Fibroblast of peridontal ligament (primary cell): ENCODE results near the gene IL1F10.
A peak's percentile ranks its signal among the peaks of the same experiment; 100 is the strongest.

ENCODE experiments used
- DNase-seq: peaks from one replicate; pipeline ENCODE4 v3.0.0-alpha.2; 2010; ENCODE audit errors: extremely low read depth

Gene IL1F10

GRCh38 chr2:113058998-113059960, 8.5 kb upstream of the IL1F10 start, which contains the start of gene IL36RN:
Gene IL36RN (plus strand): TSS chr2:113059198. CDS start chr2:113059439, 241 bp downstream.
- no peak for DNase-seq

GRCh38 chr2:113060396-113060795, 7.4 kb upstream of the IL1F10 start:
- no peak for DNase-seq

GRCh38 chr2:113060796-113061195, 7.0 kb upstream of the IL1F10 start:
- no peak for DNase-seq

- no peak for DNase-seq
Measured at GRCh38 chr2:113061241-113061640, 6.5 kb upstream of the IL1F10 start.

- no peak for DNase-seq
Measured at GRCh38 chr2:113061896-113062770, 5.6 kb upstream of the IL1F10 start.

- no peak for DNase-seq
Measured at GRCh38 chr2:113064281-113064680, 3.5 kb upstream of the IL1F10 start.

GRCh38 chr2:113064898-113065297, 2.9 kb upstream of the IL1F10 start:
- no peak for DNase-seq

- no peak for DNase-seq
Measured at GRCh38 chr2:113068249-113068648, 479 bp downstream of the IL1F10 start.

- DNase-seq: no peak
Measured at GRCh38 chr2:113068706-113069485, 1.1 kb downstream of the IL1F10 start.

- DNase-seq: no peak
Measured at GRCh38 chr2:113069676-113070605, 2.2 kb downstream of the IL1F10 start.

- DNase-seq: no peak
Measured at GRCh38 chr2:113070606-113070975, 2.8 kb downstream of the IL1F10 start.

- DNase-seq: no peak
Measured at GRCh38 chr2:113072584-113072983, 4.8 kb downstream of the IL1F10 start.

GRCh38 chr2:113073325-113073834, 5.6 kb downstream of the IL1F10 start:
- DNase-seq: no peak

GRCh38 chr2:113075030-113075429, 7.3 kb downstream of the IL1F10 start:
- no peak for DNase-seq

GRCh38 chr2:113075600-113075999, 7.8 kb downstream of the IL1F10 start:
- DNase-seq: no peak

- no peak for DNase-seq
Measured at GRCh38 chr2:113076954-113077669, 9.3 kb downstream of the IL1F10 start.

- no peak for DNase-seq
Measured at GRCh38 chr2:113077921-113078320, 10.2 kb downstream of the IL1F10 start.

GRCh38 chr2:113078350-113078839, 10.6 kb downstream of the IL1F10 start:
- DNase-seq: no peak

- DNase-seq: no peak
Measured at GRCh38 chr2:113079131-113079530, 11.4 kb downstream of the IL1F10 start.

- peak; percentile 15 for DNase-seq
Measured at GRCh38 chr2:113080134-113080533, 12.4 kb downstream of the IL1F10 start.
